Ishikawa (cell line): Measurements from ENCODE around the gene GRID2.

Source experiments
- CEBPB ChIP-seq: IDR thresholded peaks from 2 replicates; pipeline ENCODE4 v1.6.1; 2012
- CREB1 ChIP-seq: IDR thresholded peaks from 2 replicates; pipeline ENCODE4 v1.6.1; 2012; ENCODE audit warnings: low read depth
- EGR1 ChIP-seq: IDR thresholded peaks from 2 replicates; pipeline ENCODE4 v1.6.1; 2012
- EP300 ChIP-seq: IDR thresholded peaks from 2 replicates; pipeline ENCODE4 v1.6.1; 2012; ENCODE audit warnings: borderline replicate concordance
- FOXM1 ChIP-seq: IDR thresholded peaks from 2 replicates; pipeline ENCODE4 v1.6.1; 2012; ENCODE audit warnings: low read depth, borderline replicate concordance
- NFIC ChIP-seq: IDR thresholded peaks from 2 replicates; pipeline ENCODE4 v1.6.1; 2012
- RAD21 ChIP-seq: IDR thresholded peaks from 2 replicates; pipeline ENCODE4 v1.6.1; 2012; ENCODE audit warnings: low read depth
- TAF1 ChIP-seq: IDR thresholded peaks from 2 replicates; pipeline ENCODE4 v1.6.1; 2012; ENCODE audit warnings: low read depth, mild to moderate bottlenecking
- TCF12 ChIP-seq: IDR thresholded peaks from 2 replicates; pipeline ENCODE4 v1.6.1; 2012; ENCODE audit warnings: low read depth
- TEAD4 ChIP-seq: IDR thresholded peaks from 2 replicates; pipeline ENCODE4 v1.6.1; 2012
- YY1 ChIP-seq: IDR thresholded peaks from 2 replicates; pipeline ENCODE4 v1.6.1; 2012; ENCODE audit warnings: low read depth
- ZBTB7A ChIP-seq: IDR thresholded peaks from 2 replicates; pipeline ENCODE4 v1.6.1; 2012; ENCODE audit warnings: low read depth
- TF ChIP-seq, protein P1 (sequence below): IDR thresholded peaks from 2 replicates; pipeline ENCODE4 v1.6.1; 2012; ENCODE audit warnings: low read depth, mild to moderate bottlenecking
- TF ChIP-seq, protein P2 (sequence below): IDR thresholded peaks from 2 replicates; pipeline ENCODE4 v1.6.1; 2012
- TF ChIP-seq, protein P3 (sequence below): IDR thresholded peaks from 2 replicates; pipeline ENCODE4 v1.6.1; 2012

GRID2 gene

DNA sequence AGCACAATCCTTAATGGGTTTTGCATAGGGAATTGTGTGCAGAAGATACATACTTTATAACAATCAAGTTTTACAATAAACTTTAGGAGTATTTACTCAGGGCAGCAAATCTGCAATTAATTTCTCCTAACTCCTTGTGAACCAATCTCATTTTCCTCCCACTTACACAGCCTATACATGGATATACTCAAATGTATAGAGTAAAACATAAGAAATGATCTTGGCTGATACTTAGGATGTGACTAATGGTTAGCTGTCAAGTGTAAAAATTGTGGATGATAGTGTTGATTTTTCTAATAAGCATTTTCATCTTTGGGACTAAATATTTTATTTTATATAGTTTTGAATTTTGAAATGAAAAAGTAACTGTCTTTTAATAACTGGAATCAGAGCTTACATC, 759.6 kb downstream of the GRID2 start:
- TF ChIP-seq TAF1 (no peak), FOXM1 (no peak), TCF12 (no peak), EGR1 (no peak), CEBPB (no peak), ZBTB7A (no peak), CREB1 (no peak), EP300 (no peak), RAD21 (no peak), YY1 (no peak)
- TF ChIP-seq, protein P1, sequence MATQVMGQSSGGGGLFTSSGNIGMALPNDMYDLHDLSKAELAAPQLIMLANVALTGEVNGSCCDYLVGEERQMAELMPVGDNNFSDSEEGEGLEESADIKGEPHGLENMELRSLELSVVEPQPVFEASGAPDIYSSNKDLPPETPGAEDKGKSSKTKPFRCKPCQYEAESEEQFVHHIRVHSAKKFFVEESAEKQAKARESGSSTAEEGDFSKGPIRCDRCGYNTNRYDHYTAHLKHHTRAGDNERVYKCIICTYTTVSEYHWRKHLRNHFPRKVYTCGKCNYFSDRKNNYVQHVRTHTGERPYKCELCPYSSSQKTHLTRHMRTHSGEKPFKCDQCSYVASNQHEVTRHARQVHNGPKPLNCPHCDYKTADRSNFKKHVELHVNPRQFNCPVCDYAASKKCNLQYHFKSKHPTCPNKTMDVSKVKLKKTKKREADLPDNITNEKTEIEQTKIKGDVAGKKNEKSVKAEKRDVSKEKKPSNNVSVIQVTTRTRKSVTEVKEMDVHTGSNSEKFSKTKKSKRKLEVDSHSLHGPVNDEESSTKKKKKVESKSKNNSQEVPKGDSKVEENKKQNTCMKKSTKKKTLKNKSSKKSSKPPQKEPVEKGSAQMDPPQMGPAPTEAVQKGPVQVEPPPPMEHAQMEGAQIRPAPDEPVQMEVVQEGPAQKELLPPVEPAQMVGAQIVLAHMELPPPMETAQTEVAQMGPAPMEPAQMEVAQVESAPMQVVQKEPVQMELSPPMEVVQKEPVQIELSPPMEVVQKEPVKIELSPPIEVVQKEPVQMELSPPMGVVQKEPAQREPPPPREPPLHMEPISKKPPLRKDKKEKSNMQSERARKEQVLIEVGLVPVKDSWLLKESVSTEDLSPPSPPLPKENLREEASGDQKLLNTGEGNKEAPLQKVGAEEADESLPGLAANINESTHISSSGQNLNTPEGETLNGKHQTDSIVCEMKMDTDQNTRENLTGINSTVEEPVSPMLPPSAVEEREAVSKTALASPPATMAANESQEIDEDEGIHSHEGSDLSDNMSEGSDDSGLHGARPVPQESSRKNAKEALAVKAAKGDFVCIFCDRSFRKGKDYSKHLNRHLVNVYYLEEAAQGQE, result no peak
- TF ChIP-seq, protein P2, sequence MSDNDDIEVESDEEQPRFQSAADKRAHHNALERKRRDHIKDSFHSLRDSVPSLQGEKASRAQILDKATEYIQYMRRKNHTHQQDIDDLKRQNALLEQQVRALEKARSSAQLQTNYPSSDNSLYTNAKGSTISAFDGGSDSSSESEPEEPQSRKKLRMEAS, result no peak
- TF ChIP-seq, protein P3, sequence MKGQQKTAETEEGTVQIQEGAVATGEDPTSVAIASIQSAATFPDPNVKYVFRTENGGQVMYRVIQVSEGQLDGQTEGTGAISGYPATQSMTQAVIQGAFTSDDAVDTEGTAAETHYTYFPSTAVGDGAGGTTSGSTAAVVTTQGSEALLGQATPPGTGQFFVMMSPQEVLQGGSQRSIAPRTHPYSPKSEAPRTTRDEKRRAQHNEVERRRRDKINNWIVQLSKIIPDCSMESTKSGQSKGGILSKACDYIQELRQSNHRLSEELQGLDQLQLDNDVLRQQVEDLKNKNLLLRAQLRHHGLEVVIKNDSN, result no peak

DNA sequence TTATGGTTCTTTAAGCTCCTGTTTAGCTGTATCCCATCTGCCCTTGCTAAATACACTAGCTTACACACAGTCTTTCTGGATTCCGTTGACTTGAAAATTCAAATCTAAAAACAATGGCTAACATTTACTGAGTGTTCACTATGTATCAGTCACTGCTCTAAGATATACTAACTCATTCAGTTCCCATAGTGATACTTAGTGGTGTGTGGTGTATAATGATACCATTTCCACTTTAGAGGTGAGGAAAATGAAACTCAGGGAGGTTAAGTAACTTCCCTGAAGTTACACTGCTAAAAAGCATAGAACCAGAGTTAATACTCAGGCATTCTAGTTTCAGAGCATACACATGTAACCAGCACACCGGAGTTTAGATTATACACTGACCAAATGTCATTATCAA, 762.0 kb downstream of the GRID2 start:
- no peak for TF ChIP-seq EGR1
- TF ChIP-seq, protein P2, result no peak
- no peak for TF ChIP-seq CREB1
- no peak for TF ChIP-seq EP300
- TF ChIP-seq NFIC, result no peak
- TF ChIP-seq, protein P3, result no peak
- no peak for TF ChIP-seq FOXM1
- no peak for TF ChIP-seq CEBPB
- no peak for TF ChIP-seq RAD21
- no peak for TF ChIP-seq TEAD4
- TF ChIP-seq ZBTB7A, result no peak
- TF ChIP-seq TCF12, result no peak
- TF ChIP-seq, protein P1, result no peak
- no peak for TF ChIP-seq TAF1
- TF ChIP-seq YY1, result no peak

DNA sequence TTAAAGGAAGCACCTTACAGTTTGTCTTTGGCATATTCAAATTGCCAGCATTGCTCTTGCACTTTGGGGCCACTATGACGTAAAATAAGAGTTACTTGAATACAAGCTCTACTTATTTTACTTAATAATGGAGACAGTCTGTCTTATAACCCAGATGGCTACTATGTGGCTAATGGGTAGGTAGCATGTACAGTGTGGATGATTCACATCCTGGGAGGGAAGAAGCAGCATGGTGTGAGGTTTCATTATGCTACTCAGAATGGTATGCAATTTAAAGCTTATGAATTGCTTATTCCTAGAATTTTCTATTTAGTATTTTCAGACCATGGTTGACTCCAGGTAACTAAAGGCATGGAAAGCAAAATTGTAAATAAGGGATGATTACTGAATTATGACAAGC, 763.0 kb downstream of the GRID2 start:
- no peak for TF ChIP-seq EP300
- TF ChIP-seq, protein P1, result no peak
- TF ChIP-seq, protein P3, result no peak
- TF ChIP-seq RAD21, result no peak

DNA sequence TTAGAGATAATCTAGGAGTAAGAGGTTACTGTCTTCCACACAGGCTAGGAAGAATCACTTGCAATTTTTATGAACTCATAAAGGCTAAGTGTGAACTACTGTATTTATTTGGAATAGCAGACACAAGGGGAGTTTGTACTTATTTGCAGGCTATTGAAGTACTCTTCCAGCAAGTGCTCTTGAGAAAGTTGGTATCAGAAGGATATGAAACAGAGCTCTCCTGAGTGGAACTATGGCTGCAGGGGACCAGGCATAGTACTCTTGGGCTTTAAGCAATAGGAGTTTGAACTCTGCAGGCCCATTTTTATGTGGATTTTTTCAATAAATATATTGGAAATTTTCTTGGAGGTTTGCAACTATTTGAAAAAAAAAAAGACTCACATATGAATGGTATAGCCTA, 768.5 kb downstream of the GRID2 start:
- TF ChIP-seq, protein P2, result no peak
- TF ChIP-seq FOXM1, result no peak
- TF ChIP-seq EGR1, result no peak
- TF ChIP-seq EP300, result no peak
- no peak for TF ChIP-seq TCF12
- no peak for TF ChIP-seq RAD21
- TF ChIP-seq TAF1, result no peak
- no peak for TF ChIP-seq ZBTB7A
- TF ChIP-seq CEBPB, result no peak
- TF ChIP-seq CREB1, result no peak
- no peak for TF ChIP-seq YY1
- TF ChIP-seq, protein P3, result no peak
- TF ChIP-seq NFIC, result no peak
- no peak for TF ChIP-seq TEAD4
- TF ChIP-seq, protein P1, result no peak
